Activated CD8-positive, alpha-beta memory T cell treated with anti-CD3 and anti-CD28 coated beads for 36 hours (primary cell): ENCODE results near the gene CCM2L. TPM values are rescaled to one million over a fixed set of nuclear protein-coding genes. Genes with fewer than 3 reads are reported as not detected.

Source experiments
- CTCF ChIA-PET: fragments of 350-600 bp; sonication (Branson Sonifier 250); formaldehyde crosslinking; loops from one replicate; lab custom pipeline; 2021; ENCODE audit warnings: antibody characterized with exemption; lab: Charles Lee
- POLR2A ChIA-PET: fragments of 350-600 bp; sonication (Branson Sonifier 250); formaldehyde crosslinking; loops from one replicate; lab custom pipeline; 2021; ENCODE audit warnings: antibody characterized with exemption; lab: Charles Lee
- total RNA-seq, 2 experiments: library from RNA; stranded (reverse); gene quantifications; one replicate each; pipeline ENCODE4 v1.2.3, GENCODE V29; 2021

Gene CCM2L
- total RNA-seq, 2 experiments from 2014 or later = not detected

- CTCF ChIA-PET = interaction anchor here (0.9 kb wide), 1 partner anchor 9 kb away, joined by 3 read pairs; no protein-coding TSS in a partner anchor
- POLR2A ChIA-PET = no interaction called here
Observed at GRCh38 chr20:32050324-32050841, 40.1 kb downstream of the CCM2L start.

DNA sequence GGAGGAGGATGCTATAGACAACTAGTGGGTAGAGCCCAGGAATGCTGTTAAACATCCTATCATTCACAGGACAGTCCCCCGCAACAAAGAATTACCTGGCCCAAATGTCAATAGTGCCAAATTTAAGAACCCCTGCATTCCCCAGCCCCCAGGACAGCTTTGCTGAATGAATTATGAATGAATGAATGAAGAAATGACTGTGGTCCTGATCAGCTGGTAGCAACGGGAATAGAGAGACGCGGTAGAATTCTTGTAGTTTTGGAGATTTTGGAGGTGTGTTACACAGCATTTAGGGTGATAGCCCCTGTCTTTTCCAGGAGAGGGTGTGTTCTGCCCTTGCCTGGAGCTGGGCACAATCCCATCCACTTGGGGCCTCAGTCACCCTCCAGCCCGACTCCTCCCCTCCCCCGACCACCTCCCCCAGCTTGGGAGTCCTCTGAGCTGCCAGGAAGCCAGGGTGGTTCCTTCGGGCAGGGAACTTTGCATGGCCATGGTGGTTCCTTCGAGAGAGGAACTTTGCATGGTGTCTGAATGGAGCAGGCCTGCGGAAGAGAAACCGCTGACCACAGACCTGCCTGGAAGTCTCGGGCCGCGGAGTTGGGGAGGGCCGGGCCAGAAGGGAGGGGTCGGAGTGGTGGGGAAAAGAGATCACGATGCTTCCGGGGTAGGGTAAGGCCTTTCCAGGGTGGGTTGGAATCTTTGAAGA, 40.8 kb downstream of the CCM2L start:
- CTCF ChIA-PET = interaction anchor here (0.9 kb wide), 1 partner anchor 10 kb away, joined by 3 read pairs; no protein-coding TSS in a partner anchor
- POLR2A ChIA-PET = no interaction called here

DNA sequence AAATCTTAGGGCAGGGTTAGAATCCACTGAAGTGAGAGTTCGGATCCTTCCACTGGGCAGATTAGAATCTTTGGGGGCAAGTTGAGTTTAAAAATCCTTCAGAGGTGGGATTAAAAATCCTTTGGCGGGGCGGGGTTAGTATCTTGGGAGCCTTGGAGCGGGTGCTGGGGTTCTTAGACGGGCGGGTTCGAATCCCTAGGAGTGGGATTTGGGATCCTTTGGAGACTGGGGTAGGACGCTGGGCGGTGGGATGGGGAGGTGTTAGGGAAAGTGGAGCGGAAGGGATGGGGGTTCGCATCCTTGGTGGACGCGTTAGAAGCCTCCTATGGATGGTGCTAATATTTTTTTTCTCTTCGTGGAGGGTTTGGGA, 41.5 kb downstream of the CCM2L start:
- CTCF ChIA-PET = no interaction called here
- POLR2A ChIA-PET = no interaction called here

- ChIA-PET CTCF (no interaction called here), POLR2A (no interaction called here)
Observed at GRCh38 chr20:32052090-32052777, 42.0 kb downstream of the CCM2L start, which contains the start of gene HCK. Gene HCK (plus strand): TSS chr20:32052242.

DNA sequence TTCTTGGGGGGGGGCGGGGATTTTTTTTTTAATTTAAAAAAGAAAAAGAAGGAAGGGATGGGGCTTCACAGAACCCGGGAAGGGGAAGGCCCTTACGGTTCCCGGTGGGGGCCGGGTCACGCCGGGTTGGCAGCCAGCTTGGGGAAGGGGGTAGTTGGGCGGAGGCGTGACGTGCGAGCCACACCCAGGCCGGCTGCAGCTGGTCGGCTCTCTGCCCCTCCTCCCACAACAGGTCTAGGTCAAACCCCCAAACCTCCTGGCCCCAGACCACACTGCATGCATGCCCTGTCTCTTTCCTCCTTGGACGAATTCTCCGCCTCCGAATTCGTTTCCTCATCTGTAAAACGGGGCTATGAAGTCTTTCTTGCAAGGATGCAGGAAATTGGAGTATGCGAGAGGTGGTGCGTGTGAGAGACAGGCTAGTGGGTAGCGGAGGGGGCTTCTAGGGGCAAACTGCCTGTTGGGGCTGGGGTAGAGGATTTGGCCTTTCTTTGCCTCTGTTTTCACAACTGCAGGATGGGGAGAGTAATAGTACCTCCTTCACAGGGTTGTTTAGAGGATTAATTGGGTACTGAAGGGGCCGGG, 42.6 kb downstream of the CCM2L start:
- ChIA-PET CTCF (no interaction called here), POLR2A (no interaction called here)

DNA sequence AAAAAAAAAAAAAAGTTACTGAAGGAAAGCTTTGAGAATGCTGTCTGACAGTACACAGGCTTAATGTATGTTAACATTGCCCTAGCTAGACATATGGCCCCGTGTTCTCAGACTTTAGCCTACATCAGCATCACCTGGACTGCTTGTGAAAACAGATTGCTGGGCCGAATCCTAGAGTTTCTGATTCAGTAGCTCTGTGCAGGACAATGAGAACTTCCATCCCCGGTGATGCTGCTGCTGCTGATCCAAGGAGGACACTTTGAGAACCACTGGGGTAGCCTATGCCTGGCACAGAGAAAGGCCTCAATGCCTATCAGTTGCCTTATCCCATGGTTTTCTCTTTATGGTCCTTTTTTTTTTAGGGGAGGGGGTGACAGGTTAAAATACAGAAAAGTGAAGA, 43.4 kb downstream of the CCM2L start:
- CTCF ChIA-PET = no interaction called here
- POLR2A ChIA-PET = no interaction called here

DNA sequence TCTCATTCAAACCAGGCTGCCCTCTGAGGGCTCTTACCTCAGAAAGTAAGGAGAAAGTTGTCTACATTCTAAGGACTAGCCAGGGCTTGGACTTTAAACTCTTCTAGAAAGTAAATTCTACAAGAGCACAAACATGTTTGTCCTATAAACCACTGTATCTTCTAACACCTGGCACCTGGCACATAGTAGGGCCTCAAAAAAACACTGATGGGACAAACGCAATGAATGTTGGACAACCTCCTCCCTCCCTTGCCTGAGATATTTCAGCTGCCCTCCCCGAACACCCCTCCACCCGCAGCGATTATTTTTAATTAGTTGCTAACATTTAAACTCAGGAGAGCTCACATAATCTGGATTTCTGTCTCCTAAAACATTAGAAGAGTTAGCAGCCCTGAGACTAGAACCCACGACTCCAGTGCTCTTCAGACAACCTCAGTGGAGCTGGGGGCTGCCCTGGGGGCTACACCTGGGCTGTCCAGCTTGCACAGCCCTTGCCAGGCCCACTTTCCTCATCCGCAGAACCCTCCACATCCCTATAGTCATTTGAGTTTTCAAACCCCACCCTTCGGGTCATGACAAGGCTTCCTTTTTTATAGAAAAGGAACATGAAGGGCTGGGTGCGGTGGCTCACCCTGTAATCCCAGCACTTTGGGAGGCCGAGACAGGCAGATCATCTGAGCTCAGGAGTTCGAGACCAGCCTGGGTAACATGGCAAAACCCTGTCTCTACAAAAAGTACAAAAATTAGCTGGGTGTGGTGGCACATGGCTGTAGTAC, 46.7 kb downstream of the CCM2L start:
- POLR2A ChIA-PET = no interaction called here
- CTCF ChIA-PET = interaction anchor here (0.5 kb wide), 1 partner anchor 250 kb away, joined by 3 read pairs; no protein-coding TSS in a partner anchor

DNA sequence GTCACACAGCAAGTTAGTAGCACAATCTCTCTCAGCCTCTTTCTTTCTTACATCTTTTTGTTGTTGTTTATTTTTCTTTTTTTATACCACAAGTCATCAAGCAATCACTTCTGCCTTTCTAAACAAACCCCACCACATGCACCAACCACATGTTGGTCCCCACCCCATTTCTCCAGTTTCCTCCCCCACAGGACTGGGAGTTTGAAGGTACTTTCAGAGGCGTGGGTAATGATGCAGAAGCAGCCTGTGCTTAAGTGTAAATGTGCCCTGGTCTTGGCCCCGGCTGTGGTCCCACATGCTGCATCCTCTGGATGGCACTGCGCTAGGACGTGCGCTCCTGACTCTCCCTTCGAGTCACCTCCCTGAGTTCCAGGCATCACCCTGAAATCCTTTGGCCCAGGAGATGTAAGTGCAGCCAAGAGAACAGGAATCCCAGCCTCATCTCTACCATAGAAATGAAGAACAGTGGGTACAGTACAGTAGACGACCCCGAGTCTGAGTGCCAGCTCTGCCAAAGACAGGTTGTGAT, 47.5 kb downstream of the CCM2L start:
- ChIA-PET CTCF (no interaction called here), POLR2A (no interaction called here)

- ChIA-PET CTCF (no interaction called here), POLR2A (no interaction called here)
Observed at GRCh38 chr20:32059189-32059588, 49.0 kb downstream of the CCM2L start.

- ChIA-PET POLR2A (no interaction called here), CTCF (interaction anchor here (2.4 kb wide), 1 partner anchor 29 kb away, joined by 9 read pairs; no protein-coding TSS in a partner anchor)
Observed at GRCh38 chr20:32062776-32063170, 52.5 kb downstream of the CCM2L start.

GRCh38 chr20:32063695-32064094, 53.5 kb downstream of the CCM2L start:
- CTCF ChIA-PET = interaction anchor here (2.4 kb wide), 1 partner anchor 28 kb away, joined by 9 read pairs; no protein-coding TSS in a partner anchor
- POLR2A ChIA-PET = no interaction called here

GRCh38 chr20:32064667-32065066, 54.4 kb downstream of the CCM2L start:
- ChIA-PET CTCF (interaction anchor here (2.4 kb wide), 1 partner anchor 27 kb away, joined by 9 read pairs; no protein-coding TSS in a partner anchor), POLR2A (no interaction called here)

- ChIA-PET POLR2A (no interaction called here), CTCF (interaction anchor here (0.7 kb wide), 1 partner anchor 58 kb away, joined by 3 read pairs; no protein-coding TSS in a partner anchor)
Observed at GRCh38 chr20:32067234-32067821, 57.1 kb downstream of the CCM2L start.

DNA sequence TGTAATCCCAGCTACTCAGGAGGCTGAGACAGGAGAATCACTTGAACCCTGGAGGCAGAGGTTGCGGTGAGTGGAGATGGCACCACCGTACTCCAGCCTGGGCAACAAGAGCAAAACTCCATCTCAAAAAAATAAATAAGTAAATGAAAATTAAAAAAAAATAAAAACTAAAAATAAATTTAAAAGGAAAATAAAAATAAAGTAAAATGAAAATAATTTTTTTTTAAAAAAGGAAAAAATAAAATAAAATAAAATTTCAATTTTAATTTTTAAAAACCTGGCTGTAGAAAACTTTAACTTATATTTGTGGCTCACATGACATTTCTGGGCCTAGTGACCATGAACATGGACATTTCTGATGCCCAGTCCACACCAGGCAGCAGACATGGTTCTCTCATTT, 57.9 kb downstream of the CCM2L start:
- POLR2A ChIA-PET = no interaction called here
- CTCF ChIA-PET = no interaction called here

GRCh38 chr20:32069711-32070110, 59.5 kb downstream of the CCM2L start:
- CTCF ChIA-PET = no interaction called here
- POLR2A ChIA-PET = no interaction called here

DNA sequence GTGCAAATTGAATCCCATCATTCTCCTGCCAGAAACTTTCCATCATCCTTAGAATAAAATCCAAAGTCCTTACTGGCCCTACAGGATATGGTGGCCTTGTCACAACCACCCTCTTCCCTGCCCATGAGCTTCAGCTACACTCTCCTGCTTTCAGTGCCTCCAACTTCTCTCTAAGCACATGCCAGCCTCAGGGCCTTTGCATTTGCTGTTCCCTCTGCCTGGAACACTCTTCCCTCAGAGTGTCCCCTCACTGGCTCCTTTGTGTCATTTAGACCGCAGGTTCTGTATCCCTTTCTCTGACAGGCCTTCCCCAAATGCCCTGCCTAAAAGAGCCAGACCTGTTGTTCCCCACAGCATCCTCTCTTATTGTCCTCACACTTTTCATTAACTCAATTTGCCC, 60.0 kb downstream of the CCM2L start:
- ChIA-PET POLR2A (no interaction called here), CTCF (no interaction called here)

GRCh38 chr20:32070690-32071213, 60.5 kb downstream of the CCM2L start:
- ChIA-PET CTCF (no interaction called here), POLR2A (no interaction called here)

DNA sequence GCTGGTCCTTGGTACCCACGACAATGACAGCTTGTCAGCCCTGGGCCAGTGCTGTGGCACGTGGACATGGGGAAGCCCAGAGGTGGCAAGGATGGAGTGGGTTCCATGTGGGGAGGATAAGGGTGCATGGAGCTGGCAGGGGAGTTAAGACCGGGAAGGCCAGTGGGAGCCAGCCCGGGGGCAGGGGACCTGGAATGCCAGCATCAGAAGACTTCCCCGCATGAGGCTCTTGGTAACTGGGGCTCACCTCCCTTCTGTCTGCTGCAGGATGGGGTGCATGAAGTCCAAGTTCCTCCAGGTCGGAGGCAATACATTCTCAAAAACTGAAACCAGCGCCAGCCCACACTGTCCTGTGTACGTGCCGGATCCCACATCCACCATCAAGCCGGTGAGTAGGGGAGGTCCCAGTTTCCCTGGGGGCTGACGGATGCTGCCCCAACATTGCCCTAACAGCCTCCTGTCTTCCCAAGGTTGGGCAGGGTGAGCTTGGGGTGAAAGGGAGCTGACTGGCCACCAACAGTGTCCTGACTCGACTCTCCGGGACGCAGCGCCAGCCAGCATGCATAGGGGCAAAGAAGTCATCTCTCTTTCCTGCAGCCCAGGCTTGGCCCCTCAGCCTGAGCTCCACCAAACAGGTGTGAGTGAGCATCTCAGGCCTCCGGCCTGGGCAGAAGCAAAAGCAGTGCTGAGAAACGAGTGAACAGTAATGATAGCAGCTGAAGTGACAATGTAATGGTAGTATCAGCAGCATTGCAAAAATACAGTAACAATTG, 61.3 kb downstream of the CCM2L start:
- ChIA-PET POLR2A (interaction anchor here (0.5 kb wide), 1 partner anchor 11 kb away, joined by 3 read pairs; no protein-coding TSS in a partner anchor), CTCF (no interaction called here)
